ENCODE measurements around the gene CELSR1. TPM values are rescaled to one million over a fixed set of nuclear protein-coding genes. Genes with fewer than 3 reads are reported as not detected.

CELSR1 gene
- total RNA-seq, 1 experiment from 2014 or later: 19.6 TPM

- Histone ChIP-seq H3K9me3 (ENCODE audit: control insufficient read depth in 1 of 2, insufficient read depth in 1 of 2, low read depth in 1 of 2, low read length in 2 of 2) (no peaks in the 10 kb centered on the region), H3K27ac (ENCODE audit: low read depth, low read length) (no peak overlapping the region), H4K20me1 (ENCODE audit: insufficient read depth) (no peaks in the 10 kb centered on the region), H3K4me1 (ENCODE audit: control insufficient read depth in 1 of 2, insufficient read depth in 2 of 2, low read length in 2 of 2) (no peaks in the 10 kb centered on the region), H3K27me3 (ENCODE audit: insufficient read depth, low read length) (no peaks in the 10 kb centered on the region), H3K36me3 (ENCODE audit: control insufficient read depth in 1 of 2, insufficient read depth in 2 of 2, low read length in 2 of 2) (no peaks in the 10 kb centered on the region; a peak in 1 of 4 replicates), H3K4me2 (ENCODE audit: low read length) (no peak overlapping the region), H3K4me3 (replicated peaks in 1 of 2; ENCODE audit: low read depth in 1 of 2, low read length in 2 of 2) (no peak overlapping the region), H3K9ac (ENCODE audit: low read length) (no peak overlapping the region), H2AFZ (ENCODE audit: low read depth, low read length, poor library complexity, severe bottlenecking) (no peak overlapping the region), H3K9me2 (ENCODE audit: insufficient read depth) (no peaks in the 10 kb centered on the region), H3K79me2 (ENCODE audit: insufficient read depth, low read length) (no peaks in the 10 kb centered on the region)
- intact Hi-C loops (cut with micrococcal nuclease): no loop called here
- CTCF ChIA-PET: no interaction called here
- POLR2A ChIA-PET: no interaction called here
- no peak for ATAC-seq
- BruUV-seq (replicated peaks): no TSS peak
- RAD21 ChIA-PET (ENCODE audit: low non-redundant PET in 1 of 2, low total read pairs in 2 of 2, uncharacterized antibody in 2 of 2, unreplicated experiment in 2 of 2): no interaction called here
- no peak for DNase-seq (ENCODE audit: low read depth, low spot score)
- TF ChIP-seq FOSL1 (IDR thresholded peaks at IDR 0.05; ENCODE audit: low read depth): no peak
- no peak for TF ChIP-seq ATF3 (IDR thresholded peaks at IDR 0.05)
These were observed 100.7 kb downstream of the CELSR1 start for GRCh38 chr22:46436595-46437175.

GRCh38 chr22:46433318-46433717 is 104.1 kb downstream of the CELSR1 start:
- H3K9me3 ChIP-seq (ENCODE audit: control insufficient read depth in 1 of 2, insufficient read depth in 1 of 2, low read depth in 1 of 2, low read length in 2 of 2): no peaks in the 10 kb centered on the region
- intact Hi-C loops (cut with micrococcal nuclease): no loop called here
- TF ChIP-seq ELF1 (IDR thresholded peaks at IDR 0.05; ENCODE audit: borderline replicate concordance, low read depth) (no peak), ZNF274 (IDR thresholded peaks at IDR 0.05; ENCODE audit: low read depth, low read length) (no peak), FOSL1 (IDR thresholded peaks at IDR 0.05; ENCODE audit: low read depth) (no peak), YY1 (IDR thresholded peaks at IDR 0.05; ENCODE audit: extremely low read depth, insufficient replicate concordance, low read depth, low read length) (no peak), SIN3A (IDR thresholded peaks at IDR 0.05; ENCODE audit: low read depth) (no peak), SRF (IDR thresholded peaks at IDR 0.05; ENCODE audit: low read depth) (no peak)
- no peaks in the 10 kb centered on the region for H3K27me3 ChIP-seq (ENCODE audit: insufficient read depth, low read length)
- DNase-seq (ENCODE audit: low read depth, low spot score): no peak
- H3K4me2 ChIP-seq (ENCODE audit: low read length): no peak overlapping the region
- no peak for ATAC-seq
- POLR2A ChIA-PET: no interaction called here
- no peaks in the 10 kb centered on the region for H3K4me1 ChIP-seq (ENCODE audit: control insufficient read depth in 1 of 2, insufficient read depth in 2 of 2, low read length in 2 of 2)
- H3K36me3 ChIP-seq (ENCODE audit: control insufficient read depth in 1 of 2, insufficient read depth in 2 of 2, low read length in 2 of 2): no peaks in the 10 kb centered on the region; a peak in 1 of 4 replicates
- CTCF ChIA-PET: no interaction called here
- H3K9ac ChIP-seq (ENCODE audit: low read length): no peak overlapping the region
- H3K4me3 ChIP-seq (replicated peaks in 1 of 2; ENCODE audit: low read depth in 1 of 2, low read length in 2 of 2): no peak overlapping the region
- no peaks in the 10 kb centered on the region for H3K9me2 ChIP-seq (ENCODE audit: insufficient read depth)
- H3K27ac ChIP-seq (ENCODE audit: low read depth, low read length): no peak overlapping the region
- H4K20me1 ChIP-seq (ENCODE audit: insufficient read depth): no peaks in the 10 kb centered on the region
- no peaks in the 10 kb centered on the region for H3K79me2 ChIP-seq (ENCODE audit: insufficient read depth, low read length)
- no TSS peak for BruUV-seq (replicated peaks)
- no peak overlapping the region for H2AFZ ChIP-seq (ENCODE audit: low read depth, low read length, poor library complexity, severe bottlenecking)
- RAD21 ChIA-PET (ENCODE audit: low non-redundant PET in 1 of 2, low total read pairs in 2 of 2, uncharacterized antibody in 2 of 2, unreplicated experiment in 2 of 2): no interaction called here
